SK-N-MC (cell line): ENCODE data around the gene GMPPA.

Source experiments
- DNase-seq: peaks from one replicate; pipeline ENCODE4 v3.0.0-alpha.2; 2011; ENCODE audit warnings: low read depth, low spot score
- H3K27ac ChIP-seq: fragments of 200-600 bp; sonication (generic); 2 replicates; pipeline ENCODE4 v1.5.1; 2016; ENCODE audit warnings: mixed run types
- H3K36me3 ChIP-seq: fragments of 200-600 bp; sonication (generic); 2 replicates; pipeline ENCODE4 v1.6.1; 2017; ENCODE audit warnings: antibody characterized with exemption, low read length, mixed read lengths; ENCODE audit not compliant: insufficient read depth
- H3K4me3 ChIP-seq: fragments of 200-600 bp; sonication (generic); 2 replicates; pipeline ENCODE4 v1.5.1; 2016
- H3K9ac ChIP-seq: fragments of 200-600 bp; sonication (generic); 2 replicates; pipeline ENCODE4 v1.8.0; 2017; ENCODE audit warnings: mixed run types, mixed read lengths; ENCODE audit not compliant: insufficient read length
- H3K9me3 ChIP-seq: fragments of 200-600 bp; sonication (generic); 2 replicates; pipeline ENCODE4 v1.6.1; 2017; ENCODE audit warnings: low read depth, mild to moderate bottlenecking, antibody characterized with exemption, low read length, moderate library complexity, mixed read lengths
- EZH2 ChIP-seq: fragments of 200-600 bp; sonication (generic); IDR thresholded peaks from one replicate; pipeline ENCODE4 v1.6.1; 2017; ENCODE audit warnings: antibody characterized with exemption
- FOXP2 ChIP-seq: optimal IDR thresholded peaks from 2 replicates; pipeline ENCODE3; 2011; ENCODE audit warnings: mild to moderate bottlenecking, moderate library complexity; ENCODE audit not compliant: insufficient read depth; ENCODE audit errors: extremely low read length, control extremely low read depth
- POLR2AphosphoS5 ChIP-seq: IDR thresholded peaks from 2 replicates; pipeline ENCODE4 v1.6.1; 2012; ENCODE audit warnings: mild to moderate bottlenecking, low read depth, low read length, borderline replicate concordance

GMPPA gene

GRCh38 chr2:219478916-219479315, 19.8 kb upstream of the GMPPA start:
- no peak overlapping the region for H3K9ac ChIP-seq
- no peaks in the 10 kb centered on the region for H3K9me3 ChIP-seq
- DNase-seq, result no peak
- no peak overlapping the region for H3K4me3 ChIP-seq
- no peaks in the 10 kb centered on the region for H3K36me3 ChIP-seq
- no peak overlapping the region for H3K27ac ChIP-seq
- no peak for TF ChIP-seq POLR2AphosphoS5
- no peak for TF ChIP-seq FOXP2
- TF ChIP-seq EZH2, result no peak

DNA sequence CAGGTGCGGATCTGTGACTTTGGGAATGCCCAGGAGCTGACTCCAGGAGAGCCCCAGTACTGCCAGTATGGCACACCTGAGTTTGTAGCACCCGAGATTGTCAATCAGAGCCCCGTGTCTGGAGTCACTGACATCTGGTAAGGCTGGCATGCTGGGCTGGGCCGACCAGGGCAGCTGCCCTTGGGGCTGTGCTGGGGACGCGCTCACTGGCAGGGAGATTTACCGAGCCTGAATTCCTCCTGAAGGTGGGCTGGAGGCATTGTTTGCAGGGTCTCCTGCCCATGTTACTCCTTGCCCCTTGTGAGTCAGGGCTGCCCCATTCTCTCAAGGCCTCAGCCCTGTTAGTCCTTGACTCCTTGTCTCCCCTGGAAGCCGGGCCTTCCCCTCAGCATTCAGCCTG, 18.7 kb upstream of the GMPPA start:
- no peak overlapping the region for H3K4me3 ChIP-seq
- TF ChIP-seq FOXP2, result no peak
- TF ChIP-seq EZH2, result no peak
- no peak for TF ChIP-seq POLR2AphosphoS5
- H3K9ac ChIP-seq, result no peak overlapping the region
- H3K9me3 ChIP-seq, result no peaks in the 10 kb centered on the region
- no peak for DNase-seq
- no peaks in the 10 kb centered on the region for H3K36me3 ChIP-seq
- H3K27ac ChIP-seq, result no peak overlapping the region

DNA sequence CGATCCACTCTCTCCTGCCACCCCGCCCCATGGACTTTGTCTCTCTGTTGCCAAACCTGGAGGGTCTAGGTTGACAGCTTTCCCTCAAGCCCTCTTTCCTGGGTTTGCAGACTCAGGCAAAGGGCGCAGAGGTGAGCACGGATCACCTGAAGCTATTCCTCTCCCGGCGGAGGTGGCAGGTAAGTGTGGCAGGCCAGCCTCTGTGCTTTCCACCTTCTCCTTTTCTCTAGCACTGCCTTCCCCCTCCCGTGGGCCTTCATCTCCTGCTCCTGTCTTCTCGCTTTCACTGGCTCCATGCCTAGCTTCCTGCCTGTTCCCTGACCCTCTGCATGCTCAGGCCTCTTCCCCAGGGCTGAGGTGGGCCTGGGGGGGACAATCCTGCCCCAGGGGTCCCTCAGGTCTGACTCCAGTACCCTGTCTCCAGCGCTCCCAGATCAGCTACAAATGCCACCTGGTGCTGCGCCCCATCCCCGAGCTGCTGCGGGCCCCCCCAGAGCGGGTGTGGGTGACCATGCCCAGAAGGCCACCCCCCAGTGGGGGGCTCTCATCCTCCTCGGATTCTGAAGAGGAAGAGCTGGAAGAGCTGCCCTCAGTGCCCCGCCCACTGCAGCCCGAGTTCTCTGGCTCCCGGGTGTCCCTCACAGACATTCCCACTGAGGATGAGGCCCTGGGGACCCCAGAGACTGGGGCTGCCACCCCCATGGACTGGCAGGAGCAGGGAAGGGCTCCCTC, 15.9 kb upstream of the GMPPA start:
- H3K9me3 ChIP-seq, result no peaks in the 10 kb centered on the region
- H3K36me3 ChIP-seq, result no peaks in the 10 kb centered on the region
- H3K9ac ChIP-seq, result no peak overlapping the region
- no peak for DNase-seq
- TF ChIP-seq POLR2AphosphoS5 (no peak), EZH2 (no peak), FOXP2 (no peak)
- no peak overlapping the region for H3K27ac ChIP-seq
- H3K4me3 ChIP-seq, result no peak overlapping the region

DNA sequence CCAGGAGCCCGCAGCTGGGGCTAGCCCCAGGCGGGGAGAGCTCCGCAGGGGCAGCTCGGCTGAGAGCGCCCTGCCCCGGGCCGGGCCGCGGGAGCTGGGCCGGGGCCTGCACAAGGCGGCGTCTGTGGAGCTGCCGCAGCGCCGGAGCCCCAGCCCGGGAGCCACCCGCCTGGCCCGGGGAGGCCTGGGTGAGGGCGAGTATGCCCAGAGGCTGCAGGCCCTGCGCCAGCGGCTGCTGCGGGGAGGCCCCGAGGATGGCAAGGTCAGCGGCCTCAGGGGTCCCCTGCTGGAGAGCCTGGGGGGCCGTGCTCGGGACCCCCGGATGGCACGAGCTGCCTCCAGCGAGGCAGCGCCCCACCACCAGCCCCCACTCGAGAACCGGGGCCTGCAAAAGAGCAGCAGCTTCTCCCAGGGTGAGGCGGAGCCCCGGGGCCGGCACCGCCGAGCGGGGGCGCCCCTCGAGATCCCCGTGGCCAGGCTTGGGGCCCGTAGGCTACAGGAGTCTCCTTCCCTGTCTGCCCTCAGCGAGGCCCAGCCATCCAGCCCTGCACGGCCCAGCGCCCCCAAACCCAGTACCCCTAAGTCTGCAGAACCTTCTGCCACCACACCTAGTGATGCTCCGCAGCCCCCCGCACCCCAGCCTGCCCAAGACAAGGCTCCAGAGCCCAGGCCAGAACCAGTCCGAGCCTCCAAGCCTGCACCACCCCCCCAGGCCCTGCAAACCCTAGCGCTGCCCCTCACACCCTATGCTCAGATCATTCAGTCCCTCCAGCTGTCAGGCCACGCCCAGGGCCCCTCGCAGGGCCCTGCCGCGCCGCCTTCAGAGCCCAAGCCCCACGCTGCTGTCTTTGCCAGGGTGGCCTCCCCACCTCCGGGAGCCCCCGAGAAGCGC, 15.0 kb upstream of the GMPPA start:
- no peaks in the 10 kb centered on the region for H3K36me3 ChIP-seq
- no peak overlapping the region for H3K9ac ChIP-seq
- no peak overlapping the region for H3K27ac ChIP-seq
- no peak for DNase-seq
- no peak overlapping the region for H3K4me3 ChIP-seq
- no peaks in the 10 kb centered on the region for H3K9me3 ChIP-seq
- TF ChIP-seq POLR2AphosphoS5 (no peak), EZH2 (no peak), FOXP2 (no peak)

- H3K4me3 ChIP-seq, result no peak overlapping the region
- TF ChIP-seq EZH2 (no peak), POLR2AphosphoS5 (no peak), FOXP2 (no peak)
- H3K9ac ChIP-seq, result no peak overlapping the region
- no peak overlapping the region for H3K27ac ChIP-seq
- H3K9me3 ChIP-seq, result no peaks in the 10 kb centered on the region
- DNase-seq, result no peak
- no peaks in the 10 kb centered on the region for H3K36me3 ChIP-seq
These were observed 14.1 kb upstream of the GMPPA start for GRCh38 chr2:219484343-219485200.

- Histone ChIP-seq H3K36me3 (no peaks in the 10 kb centered on the region), H3K4me3 (no peak overlapping the region), H3K9ac (no peak overlapping the region), H3K27ac (no peak overlapping the region), H3K9me3 (no peaks in the 10 kb centered on the region)
- TF ChIP-seq EZH2 (no peak), POLR2AphosphoS5 (no peak), FOXP2 (no peak)
- no peak for DNase-seq
These were observed 13.5 kb upstream of the GMPPA start for GRCh38 chr2:219485201-219485580.

DNA sequence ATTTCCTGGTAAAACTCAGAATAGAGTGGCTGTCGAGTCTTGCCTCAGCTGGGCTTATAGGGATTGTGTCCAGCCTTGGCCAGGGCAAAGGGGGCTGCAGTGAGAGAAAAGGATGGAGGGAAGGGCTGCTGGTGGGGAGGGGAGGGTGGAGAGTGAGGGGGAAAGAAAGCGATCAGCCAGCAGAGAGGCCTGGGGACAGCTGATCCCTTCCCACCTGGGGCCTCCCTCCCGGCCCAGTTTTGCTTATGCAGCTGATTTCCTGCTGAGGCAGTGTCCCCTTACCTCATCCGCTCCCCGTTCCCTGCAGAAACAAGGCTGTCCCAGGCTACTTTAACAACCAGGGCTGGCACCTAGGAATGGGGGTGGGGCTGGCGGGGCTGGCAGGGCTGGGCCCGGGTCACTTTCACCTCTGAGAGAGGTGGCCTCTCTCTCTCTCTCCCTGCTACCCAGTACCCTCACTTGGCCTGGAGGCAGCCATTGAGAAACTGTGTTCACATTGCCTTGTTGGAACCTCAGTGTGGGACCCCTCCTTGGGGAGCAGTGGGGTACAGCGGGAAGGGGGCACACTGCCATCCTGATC, 12.2 kb upstream of the GMPPA start:
- Histone ChIP-seq H3K4me3 (no peak overlapping the region), H3K9me3 (no peaks in the 10 kb centered on the region), H3K36me3 (no peaks in the 10 kb centered on the region), H3K27ac (no peak overlapping the region), H3K9ac (no peak overlapping the region)
- no peak for DNase-seq
- TF ChIP-seq FOXP2 (no peak), EZH2 (no peak), POLR2AphosphoS5 (no peak)
